Coronary artery (tissue), 2 donors: ENCODE results near the gene TRAPPC6A.

Experiments used
- DNase-seq: peaks from one replicate; pipeline ENCODE4 v3.0.0-alpha.2; 2017; ENCODE audit warnings: low spot score
- H3K27ac ChIP-seq, 2 donors: fragments of 200-600 bp; sonication (generic); one replicate each; pipeline ENCODE4 v1.5.1; 2016 to 2019
- H3K4me3 ChIP-seq: fragments of 200-600 bp; sonication (generic); 2 replicates; pipeline ENCODE4 v1.5.1; 2016; ENCODE audit warnings: mild to moderate bottlenecking, moderate library complexity
- TF ChIP-seq, protein P1 (sequence below): fragments of 200-600 bp; sonication (generic); IDR thresholded peaks from one replicate; pipeline ENCODE4 v1.5.1; 2019; ENCODE audit warnings: antibody characterized with exemption

The TRAPPC6A gene

DNA sequence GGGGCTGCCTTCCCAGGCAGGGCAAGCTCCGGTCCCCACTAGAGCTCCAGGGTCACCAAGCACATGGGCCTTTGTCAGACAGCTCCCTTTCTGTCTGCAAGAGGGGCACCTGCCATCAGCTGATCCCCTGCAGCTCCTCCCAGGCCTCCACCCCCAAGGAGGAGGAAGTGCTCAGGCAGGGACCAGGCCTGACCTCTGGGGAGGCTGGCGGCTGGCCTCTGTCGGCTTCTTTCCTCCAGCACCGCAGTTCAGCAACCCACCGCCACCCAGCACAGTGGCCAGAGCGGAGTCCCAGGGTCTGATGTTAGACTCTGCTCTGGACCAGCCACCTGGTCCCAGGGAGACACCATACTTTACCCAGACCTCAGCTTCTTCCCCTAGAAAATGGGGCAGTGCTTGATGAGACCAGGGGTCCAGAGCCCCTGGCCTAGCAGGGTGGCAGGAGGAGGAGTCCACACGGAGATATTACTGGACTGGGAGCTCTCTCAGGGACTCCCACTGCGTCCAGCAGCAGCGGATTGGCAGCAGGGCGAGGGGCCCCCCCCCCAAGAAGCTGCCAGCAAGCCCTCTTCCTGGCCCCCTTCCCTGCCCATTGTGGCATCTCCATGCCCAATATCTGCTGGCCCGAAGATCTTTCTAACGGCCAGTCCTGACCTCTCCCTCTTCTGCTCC lies 41.4 kb downstream of the TRAPPC6A start:
- TF ChIP-seq, protein P1, sequence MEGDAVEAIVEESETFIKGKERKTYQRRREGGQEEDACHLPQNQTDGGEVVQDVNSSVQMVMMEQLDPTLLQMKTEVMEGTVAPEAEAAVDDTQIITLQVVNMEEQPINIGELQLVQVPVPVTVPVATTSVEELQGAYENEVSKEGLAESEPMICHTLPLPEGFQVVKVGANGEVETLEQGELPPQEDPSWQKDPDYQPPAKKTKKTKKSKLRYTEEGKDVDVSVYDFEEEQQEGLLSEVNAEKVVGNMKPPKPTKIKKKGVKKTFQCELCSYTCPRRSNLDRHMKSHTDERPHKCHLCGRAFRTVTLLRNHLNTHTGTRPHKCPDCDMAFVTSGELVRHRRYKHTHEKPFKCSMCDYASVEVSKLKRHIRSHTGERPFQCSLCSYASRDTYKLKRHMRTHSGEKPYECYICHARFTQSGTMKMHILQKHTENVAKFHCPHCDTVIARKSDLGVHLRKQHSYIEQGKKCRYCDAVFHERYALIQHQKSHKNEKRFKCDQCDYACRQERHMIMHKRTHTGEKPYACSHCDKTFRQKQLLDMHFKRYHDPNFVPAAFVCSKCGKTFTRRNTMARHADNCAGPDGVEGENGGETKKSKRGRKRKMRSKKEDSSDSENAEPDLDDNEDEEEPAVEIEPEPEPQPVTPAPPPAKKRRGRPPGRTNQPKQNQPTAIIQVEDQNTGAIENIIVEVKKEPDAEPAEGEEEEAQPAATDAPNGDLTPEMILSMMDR: no peak
- no peak for DNase-seq
- no peak overlapping the region for H3K4me3 ChIP-seq
- no peak overlapping the region for H3K27ac ChIP-seq

DNA sequence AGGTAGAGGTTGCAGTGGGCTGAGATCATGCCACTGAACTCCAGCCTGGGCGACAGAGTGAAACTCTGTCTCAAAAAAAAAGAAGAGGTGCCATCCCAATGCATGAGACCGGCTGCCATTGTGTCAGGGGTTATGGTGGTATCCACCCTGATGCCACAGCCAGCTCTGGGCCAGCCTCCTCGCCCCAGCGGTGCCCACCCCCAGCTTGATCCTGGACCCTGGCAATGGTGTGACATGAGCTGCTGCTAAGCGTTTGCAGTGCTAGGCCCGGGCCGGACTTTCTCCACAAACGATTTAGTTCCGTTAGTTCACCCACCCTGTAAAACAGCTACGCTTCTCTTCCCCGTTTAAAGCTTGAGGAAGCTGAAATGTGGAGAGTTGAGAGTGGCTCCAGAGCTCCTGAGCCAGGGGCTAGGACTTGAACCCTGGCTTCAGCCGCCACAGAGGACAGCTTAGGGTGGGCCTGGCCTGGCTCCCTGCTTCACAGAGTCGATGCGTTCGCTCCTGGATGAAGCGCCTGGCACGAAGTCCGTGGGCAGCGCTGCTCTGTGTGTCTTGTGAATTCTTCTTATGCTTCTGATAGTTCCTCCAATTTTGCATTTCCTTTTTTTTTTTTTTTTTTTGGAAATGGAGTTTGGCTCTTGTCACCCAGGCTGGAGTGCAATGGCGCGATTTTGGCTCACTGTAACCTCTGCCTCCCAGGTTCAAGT lies 42.7 kb downstream of the TRAPPC6A start:
- no peak overlapping the region for H3K4me3 ChIP-seq
- H3K27ac ChIP-seq: no peak overlapping the region
- DNase-seq: no peak
- TF ChIP-seq, protein P1: no peak

DNA sequence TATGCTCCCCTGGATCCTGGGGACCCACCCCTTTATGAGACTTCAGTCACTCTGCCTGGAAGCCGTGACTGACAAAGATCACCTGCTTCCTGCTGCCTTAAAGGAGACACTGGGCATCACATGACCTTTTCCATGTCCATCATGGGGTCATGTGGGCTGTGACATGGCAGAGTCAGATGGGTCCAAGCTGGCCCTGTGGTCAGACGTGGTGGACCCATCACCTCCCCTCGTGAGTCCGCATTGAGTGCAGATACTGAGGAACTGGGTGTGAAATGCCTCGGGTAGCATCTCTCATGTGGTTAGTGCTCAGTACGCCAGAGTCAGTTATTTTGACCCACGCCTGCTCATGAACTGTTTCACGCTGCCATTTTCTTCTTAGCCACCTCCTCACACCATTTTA lies 44.4 kb downstream of the TRAPPC6A start:
- DNase-seq: no peak
- no peak overlapping the region for H3K27ac ChIP-seq
- TF ChIP-seq, protein P1: no peak
- H3K4me3 ChIP-seq: no peak overlapping the region

DNA sequence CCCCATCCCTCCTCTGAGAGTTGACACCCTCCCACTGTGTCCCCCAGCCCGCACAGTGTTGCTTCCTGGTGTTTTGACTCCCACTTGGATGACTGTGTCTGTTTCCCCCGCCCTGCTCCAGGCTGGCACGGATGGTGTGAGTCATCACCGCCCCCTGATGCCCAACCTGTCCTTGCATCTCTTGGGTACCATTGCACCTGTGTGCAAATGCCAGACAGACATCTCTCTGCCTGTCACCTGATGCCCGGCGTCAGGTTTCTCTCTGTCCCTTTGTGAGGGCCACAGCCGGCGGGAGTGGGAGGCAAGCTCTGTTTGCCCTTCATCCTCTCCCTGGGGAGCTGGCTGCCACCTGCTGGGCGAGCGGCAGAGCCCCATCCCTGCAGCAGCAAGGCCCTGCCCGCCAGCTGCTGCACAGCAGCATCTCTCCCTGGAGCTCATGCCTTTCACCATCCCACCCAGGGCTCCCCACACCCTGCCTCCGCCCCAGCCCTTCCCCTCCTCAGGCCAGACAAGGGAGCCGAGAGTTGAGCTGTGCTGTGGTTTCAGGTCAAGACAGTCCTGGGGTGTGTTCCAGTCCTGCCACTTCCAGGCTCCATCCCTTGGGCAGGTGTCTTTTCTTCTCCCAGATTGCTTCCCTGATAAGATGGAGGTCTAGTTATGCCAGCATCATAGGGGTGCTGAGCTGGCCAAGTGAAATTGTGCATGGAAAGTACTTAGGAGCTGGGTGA lies 47.0 kb downstream of the TRAPPC6A start:
- TF ChIP-seq, protein P1: no peak
- DNase-seq: no peak
- Histone ChIP-seq H3K27ac (no peak overlapping the region), H3K4me3 (no peak overlapping the region)

DNA sequence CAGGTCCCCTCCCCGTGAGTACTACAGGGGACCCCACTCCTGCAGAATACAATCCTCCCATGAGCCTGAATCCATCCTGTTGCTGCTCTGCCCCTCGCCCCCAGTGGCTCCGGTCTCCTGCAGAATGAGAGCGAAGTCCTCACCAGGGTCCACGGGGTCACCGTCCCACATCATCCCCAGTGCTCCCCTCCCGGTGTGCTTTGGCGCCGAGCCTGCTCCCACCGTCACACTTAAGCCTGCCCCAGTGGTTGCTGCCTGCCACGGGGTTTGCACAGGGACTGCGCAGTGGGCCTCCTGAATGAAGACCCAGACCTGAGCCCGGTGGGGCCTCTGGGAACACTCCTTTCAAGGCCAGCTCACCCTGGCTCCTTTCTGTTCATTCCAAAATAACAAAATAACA lies 47.8 kb downstream of the TRAPPC6A start:
- no peak overlapping the region for H3K27ac ChIP-seq
- TF ChIP-seq, protein P1: no peak

DNA sequence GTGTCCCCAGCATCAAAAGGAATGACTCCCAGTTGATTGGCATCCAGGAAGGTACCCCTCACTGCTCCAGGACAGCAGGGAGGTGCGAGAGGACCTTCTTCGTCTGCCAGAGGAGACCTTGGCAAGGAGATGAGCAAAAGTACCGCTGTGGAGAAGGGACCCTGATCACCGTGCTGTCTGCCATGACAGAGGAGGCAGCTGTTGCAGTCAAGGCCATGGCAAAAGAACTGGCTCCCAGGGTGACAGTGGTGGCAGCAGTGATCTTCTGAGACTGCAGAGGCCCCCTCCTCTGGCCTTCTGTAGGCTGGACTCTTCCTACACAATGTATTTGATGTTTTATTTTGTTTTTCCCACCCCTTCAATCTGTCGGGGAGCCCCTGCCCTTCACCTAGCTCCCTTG lies 49.2 kb downstream of the TRAPPC6A start:
- no peak for DNase-seq
- Histone ChIP-seq H3K27ac (no peak overlapping the region), H3K4me3 (no peak overlapping the region)
- TF ChIP-seq, protein P1: no peak

More for the DNA sequence above, 47.8 kb downstream of the TRAPPC6A start:
- H3K4me3 ChIP-seq: no peak overlapping the region
- DNase-seq: no peak
